T-helper 22 cell (primary cell): Measurements from ENCODE around the gene CLEC18A.
"Not testable (repeated sequence)": the region's sequence is repeated elsewhere in the genome, so short reads cannot be mapped to it uniquely, and the experiment has no call there.

Experiments
- DNase-seq: peaks from one replicate; pipeline ENCODE4 v3.0.0-alpha.2; 2020; ENCODE audit warnings: low read depth

CLEC18A gene

DNA sequence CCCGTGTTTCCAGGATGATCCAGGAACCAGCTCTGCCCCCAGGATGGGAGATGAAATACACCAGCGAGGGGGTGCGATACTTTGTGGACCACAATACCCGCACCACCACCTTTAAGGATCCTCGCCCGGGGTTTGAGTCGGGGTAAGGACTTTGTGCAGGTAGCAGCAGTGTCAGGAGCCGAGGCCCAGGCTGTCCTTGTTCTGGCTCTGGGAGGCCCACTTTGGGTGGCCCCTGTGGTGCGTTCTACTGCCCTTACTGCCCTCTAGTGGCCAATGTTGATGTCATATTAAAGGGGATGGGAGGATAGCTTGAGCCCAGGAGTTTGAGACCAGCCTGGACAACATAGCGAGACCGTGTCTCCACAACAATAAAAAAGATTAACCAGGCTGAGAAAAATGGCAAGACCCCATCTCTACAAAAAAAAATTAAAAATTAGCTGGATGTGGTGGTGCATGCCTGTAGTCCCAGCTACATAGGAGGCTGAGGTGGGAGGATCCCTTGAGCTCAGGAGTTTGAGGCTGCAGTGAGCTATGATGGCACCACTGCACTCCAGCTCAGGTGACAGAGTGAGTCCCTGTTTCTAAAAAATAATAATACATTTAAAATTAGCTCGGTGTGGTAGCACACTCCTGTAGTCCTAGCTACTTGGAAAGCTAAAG, 20.9 kb upstream of the CLEC18A start:
- DNase-seq: no peak

GRCh38 chr16:69931631-69932030, 19.5 kb upstream of the CLEC18A start:
- DNase-seq: no peak

GRCh38 chr16:69932228-69932627, 18.9 kb upstream of the CLEC18A start:
- DNase-seq: no peak

DNA sequence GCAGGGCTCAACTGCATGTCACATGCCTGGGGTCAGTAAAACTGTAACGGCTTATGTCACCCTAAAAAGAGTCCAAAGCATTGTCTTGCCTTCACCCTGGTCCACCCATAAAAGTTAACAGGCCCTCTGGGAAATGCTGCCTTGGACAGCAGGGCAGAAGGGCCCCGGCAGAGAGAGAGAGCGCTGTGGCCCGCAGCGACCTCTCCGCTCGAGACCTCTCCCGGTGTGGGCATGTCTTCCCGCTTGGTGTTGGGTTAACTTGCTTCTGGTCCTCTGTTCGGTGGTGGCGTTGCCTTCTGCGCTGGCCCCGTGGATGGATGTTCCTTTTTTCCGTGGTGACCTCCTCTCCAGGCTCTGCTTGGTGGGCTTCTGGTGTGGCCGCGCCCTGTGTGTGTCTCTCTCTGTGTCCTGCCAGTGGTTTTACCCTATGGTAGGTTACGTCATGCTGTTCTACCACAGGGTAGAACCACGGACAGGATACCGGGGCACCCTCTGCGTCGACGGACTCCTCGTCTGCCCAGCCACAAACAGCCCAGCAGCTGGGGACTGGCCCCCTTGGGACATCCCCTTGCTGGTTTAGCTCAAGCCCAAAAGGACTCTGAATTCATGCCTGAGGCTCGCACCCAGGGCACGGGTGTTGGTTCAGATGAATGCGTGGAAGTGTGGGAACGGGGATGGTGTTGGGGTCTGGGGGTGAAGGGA, 18.3 kb upstream of the CLEC18A start:
- DNase-seq: no peak

DNA sequence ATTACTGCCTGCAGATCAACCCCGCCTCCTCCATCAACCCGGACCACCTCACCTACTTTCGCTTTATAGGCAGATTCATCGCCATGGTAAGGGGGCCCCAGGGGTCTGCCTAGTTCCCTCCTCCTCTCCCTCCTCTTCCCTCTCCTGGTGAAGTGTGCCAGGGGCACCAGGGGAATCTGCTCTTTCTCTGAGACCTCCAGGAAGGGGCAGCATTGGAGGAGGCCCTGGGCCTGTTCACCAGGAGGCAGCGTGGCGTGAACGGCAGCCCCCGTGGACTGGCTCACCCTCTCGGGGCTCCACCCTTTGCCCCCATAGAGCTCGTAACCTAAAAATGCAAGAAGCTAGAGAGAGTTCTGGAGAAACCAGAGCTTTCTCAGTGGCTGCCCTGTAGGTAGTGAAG, 17.1 kb upstream of the CLEC18A start:
- DNase-seq: no peak

GRCh38 chr16:69934751-69935150, 16.4 kb upstream of the CLEC18A start:
- no peak for DNase-seq

GRCh38 chr16:69935278-69935711, 15.8 kb upstream of the CLEC18A start:
- no peak for DNase-seq

- no peak for DNase-seq
Observed at GRCh38 chr16:69935740-69936139, 15.4 kb upstream of the CLEC18A start.

GRCh38 chr16:69936252-69936651, 14.9 kb upstream of the CLEC18A start:
- DNase-seq: no peak

DNA sequence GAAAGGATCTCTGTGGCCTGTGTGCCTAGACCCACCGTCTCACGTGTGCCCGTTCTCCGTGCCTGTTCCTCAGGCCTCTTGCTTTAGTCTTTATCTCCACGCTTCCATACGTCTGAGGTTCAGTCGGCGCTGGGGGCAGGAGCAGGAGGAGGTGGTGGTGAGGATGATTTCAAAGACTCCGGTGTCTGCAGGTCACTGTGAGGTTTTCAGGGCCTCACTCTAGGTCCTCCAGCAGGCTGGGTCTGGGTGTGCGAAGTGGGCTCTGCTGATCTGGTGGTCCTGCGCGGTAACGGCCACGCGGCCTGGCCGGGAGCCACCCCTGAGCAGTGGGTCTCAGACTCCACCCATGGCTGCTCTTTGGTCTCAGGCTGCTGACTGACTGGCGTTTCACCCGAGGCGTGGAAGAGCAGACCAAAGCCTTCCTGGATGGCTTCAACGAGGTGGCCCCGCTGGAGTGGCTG, 14.4 kb upstream of the CLEC18A start:
- no peak for DNase-seq

GRCh38 chr16:69937465-69937951, 13.6 kb upstream of the CLEC18A start:
- no peak for DNase-seq

GRCh38 chr16:69938981-69939820, 11.9 kb upstream of the CLEC18A start:
- DNase-seq: no peak

DNA sequence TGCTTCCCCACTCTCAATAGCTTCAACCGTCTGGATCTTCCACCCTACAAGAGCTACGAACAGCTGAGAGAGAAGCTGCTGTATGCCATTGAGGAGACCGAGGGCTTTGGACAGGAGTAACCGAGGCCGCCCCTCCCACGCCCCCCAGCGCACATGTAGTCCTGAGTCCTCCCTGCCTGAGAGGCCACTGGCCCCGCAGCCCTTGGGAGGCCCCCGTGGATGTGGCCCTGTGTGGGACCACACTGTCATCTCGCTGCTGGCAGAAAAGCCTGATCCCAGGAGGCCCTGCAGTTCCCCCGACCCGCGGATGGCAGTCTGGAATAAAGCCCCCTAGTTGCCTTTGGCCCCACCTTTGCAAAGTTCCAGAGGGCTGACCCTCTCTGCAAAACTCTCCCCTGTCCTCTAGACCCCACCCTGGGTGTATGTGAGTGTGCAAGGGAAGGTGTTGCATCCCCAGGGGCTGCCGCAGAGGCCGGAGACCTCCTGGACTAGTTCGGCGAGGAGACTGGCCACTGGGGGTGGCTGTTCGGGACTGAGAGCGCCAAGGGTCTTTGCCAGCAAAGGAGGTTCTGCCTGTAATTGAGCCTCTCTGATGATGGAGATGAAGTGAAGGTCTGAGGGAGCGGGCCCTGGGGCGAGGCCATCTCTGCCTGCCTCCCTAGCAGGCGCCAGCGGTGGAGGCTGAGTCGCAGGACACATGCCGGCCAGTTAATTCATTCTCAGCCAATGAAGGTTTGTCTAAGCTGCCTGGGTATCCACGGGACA, 11.1 kb upstream of the CLEC18A start:
- no peak for DNase-seq

- no peak for DNase-seq
Observed at GRCh38 chr16:69940676-69941075, 10.5 kb upstream of the CLEC18A start.

DNA sequence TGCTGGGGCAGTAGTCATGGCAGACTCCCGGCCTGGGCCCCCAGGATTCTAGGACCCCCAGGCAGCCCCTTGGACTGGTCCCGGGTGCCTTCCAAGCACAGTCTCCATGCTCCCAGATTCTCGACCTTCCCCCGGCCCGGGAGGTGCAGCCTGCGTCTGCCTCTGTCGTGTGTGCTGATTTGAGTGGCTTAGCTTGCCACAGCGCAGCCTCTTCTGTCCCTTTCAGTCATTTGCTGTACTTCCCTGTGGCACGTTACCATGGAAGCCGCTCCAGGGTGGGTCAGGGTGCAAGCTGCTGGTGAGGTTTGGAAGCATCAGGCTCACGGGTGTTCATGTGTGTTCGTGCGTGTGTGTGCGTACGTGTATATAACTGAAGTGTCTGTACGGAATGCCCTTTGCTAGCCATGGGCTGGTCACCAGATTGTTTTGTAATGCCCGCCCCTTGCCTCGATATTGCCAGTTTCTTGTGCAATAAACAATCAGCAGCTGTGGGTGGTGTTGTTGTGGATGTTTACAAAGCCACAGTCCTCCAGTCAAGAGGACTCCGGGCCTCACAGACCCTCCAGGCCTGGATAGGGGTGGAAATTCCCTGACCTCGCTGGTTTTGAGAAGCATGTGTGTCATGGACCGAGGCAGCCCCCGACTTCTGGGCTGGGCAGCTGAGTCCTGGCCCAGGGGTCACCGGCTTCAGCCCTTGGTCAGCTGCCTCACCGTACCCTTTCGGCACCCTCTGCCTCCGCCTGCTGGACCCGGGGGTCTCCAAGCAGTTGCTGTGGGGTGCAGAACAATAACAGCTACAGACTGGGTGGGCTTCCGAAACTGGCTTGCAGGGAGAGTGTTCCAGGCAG, 9.7 kb upstream of the CLEC18A start:
- no peak for DNase-seq

DNA sequence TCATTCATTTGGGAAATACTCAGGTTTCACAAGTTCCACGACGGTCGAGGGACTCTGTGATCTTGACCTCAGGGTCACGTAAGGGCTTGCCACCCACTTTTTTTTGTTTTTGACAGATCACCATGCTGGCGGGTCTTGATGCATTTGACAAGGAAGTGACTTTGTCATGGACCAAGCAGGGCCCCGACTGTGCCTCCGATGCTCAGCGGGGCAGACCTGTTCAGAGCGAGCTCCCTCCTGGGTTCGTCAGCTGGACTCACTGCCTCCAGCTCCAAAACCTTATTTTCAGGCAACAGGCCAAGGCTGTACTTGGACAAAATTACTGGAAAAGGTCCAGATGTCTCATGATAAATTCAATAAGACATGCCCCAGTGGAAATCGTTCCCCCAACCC, 9.0 kb upstream of the CLEC18A start:
- no peak for DNase-seq

DNA sequence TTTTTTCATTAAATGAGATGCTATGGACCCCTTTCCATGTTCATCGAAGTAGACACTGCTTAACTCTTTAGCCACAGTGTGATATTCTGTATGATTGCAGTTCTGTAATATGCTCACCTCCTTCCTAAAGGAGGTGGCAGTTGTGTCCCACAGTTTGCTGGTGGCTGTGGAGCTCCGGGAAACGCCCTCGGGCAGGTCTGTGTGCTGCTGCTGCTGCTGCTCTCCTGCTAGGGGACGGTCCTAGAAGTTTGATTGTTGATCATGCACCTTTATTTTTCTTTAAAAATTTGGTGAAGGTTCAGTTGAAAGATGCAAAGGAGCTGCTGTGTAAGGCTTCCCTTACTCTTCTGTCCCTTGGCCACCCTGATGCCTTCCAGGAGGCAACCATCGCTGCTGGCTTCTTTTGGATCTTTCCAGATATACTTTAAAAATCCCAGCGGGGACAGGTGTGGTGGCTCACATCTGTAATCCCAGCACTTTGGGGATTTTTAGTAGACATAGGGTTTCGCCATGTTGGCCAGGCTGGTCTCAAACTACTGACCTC, 8.4 kb upstream of the CLEC18A start:
- no peak for DNase-seq

GRCh38 chr16:69943241-69944036, 7.7 kb upstream of the CLEC18A start:
- DNase-seq: not testable (repeated sequence)

DNA sequence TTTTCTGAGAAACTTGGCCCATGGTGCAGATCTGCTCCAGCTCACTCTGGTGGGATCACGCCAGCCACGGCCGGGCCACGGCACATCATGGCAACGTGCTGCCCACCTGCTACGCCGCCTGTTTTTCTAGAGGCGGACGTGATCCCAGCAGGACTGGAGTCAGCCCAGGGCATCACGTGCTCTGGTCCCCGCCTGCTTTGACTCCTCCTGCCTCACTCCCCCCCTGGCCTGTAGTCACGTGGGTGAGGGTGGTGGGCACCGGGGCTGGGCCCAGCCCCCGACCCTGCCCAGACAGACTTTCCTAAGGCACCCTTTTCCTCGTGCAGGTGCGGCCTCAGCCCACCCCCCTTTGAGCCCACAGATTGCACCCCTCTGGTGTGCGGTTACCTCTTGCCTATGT, 723 bp upstream of the CLEC18A start:
- DNase-seq: not testable (repeated sequence)

DNA sequence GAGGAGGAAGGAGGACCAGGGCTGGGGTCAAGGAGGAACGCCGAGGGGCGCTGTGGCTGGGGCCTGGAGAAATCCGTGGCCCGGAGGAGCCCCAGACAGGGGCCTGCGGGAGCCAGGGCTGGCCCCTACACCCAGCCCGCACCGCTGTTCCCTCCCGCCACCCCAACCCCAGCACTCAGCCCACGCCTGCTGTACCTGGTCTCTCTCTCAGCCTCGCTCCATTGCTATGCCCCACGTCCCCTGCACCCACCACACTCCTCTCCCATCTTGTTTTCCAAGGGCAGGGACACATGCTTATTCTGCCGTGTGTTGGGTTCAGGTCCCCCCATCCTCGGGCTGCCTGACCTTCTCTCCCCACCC, 518 bp downstream of the CLEC18A start:
- not testable (repeated sequence) for DNase-seq
